HG02642 (cell line): Measurements from ENCODE around the gene ZFHX3.

Experiments
- ATAC-seq: cut with Tn5 transposase; IDR thresholded peaks from one replicate; pipeline ENCODE4 v1.9.1; 2021; ENCODE audit warnings: mild to moderate bottlenecking; ENCODE audit not compliant: unreplicated experiment, poor library complexity

The ZFHX3 gene

GRCh38 chr16:73057291-73058210, 9.6 kb upstream of the ZFHX3 start:
- peak; percentile 53 for ATAC-seq

GRCh38 chr16:73056921-73057290, 9.0 kb upstream of the ZFHX3 start:
- no peak for ATAC-seq

- ATAC-seq, result no peak
Observed at GRCh38 chr16:73056448-73056847, 8.5 kb upstream of the ZFHX3 start.

- ATAC-seq, result no peak
Observed at GRCh38 chr16:73054813-73055482, 7.0 kb upstream of the ZFHX3 start.

GRCh38 chr16:73054498-73054812, 6.5 kb upstream of the ZFHX3 start:
- ATAC-seq, result no peak

- ATAC-seq, result no peak
Observed at GRCh38 chr16:73054125-73054484, 6.2 kb upstream of the ZFHX3 start.

- no peak for ATAC-seq
Observed at GRCh38 chr16:73053364-73054124, 5.6 kb upstream of the ZFHX3 start.

GRCh38 chr16:73053038-73053363, 5.1 kb upstream of the ZFHX3 start:
- no peak for ATAC-seq

GRCh38 chr16:73052576-73052975, 4.6 kb upstream of the ZFHX3 start:
- ATAC-seq, result no peak

GRCh38 chr16:73051961-73052360, 4.0 kb upstream of the ZFHX3 start:
- no peak for ATAC-seq

- ATAC-seq, result no peak
Observed at GRCh38 chr16:73051226-73051625, 3.3 kb upstream of the ZFHX3 start.

GRCh38 chr16:73050201-73051099, 2.5 kb upstream of the ZFHX3 start:
- ATAC-seq, result no peak

GRCh38 chr16:73049511-73049910, 1.6 kb upstream of the ZFHX3 start:
- ATAC-seq, result no peak

- no peak for ATAC-seq
Observed at GRCh38 chr16:73049091-73049490, 1.2 kb upstream of the ZFHX3 start.

- ATAC-seq, result no peak
Observed at GRCh38 chr16:73048292-73049080, 558 bp upstream of the ZFHX3 start.

GRCh38 chr16:73047221-73047535, 750 bp downstream of the ZFHX3 start:
- ATAC-seq, result no peak

GRCh38 chr16:73046849-73047214, 1.1 kb downstream of the ZFHX3 start:
- ATAC-seq, result no peak

- no peak for ATAC-seq
Observed at GRCh38 chr16:73046202-73046848, 1.6 kb downstream of the ZFHX3 start.

- ATAC-seq, result no peak
Observed at GRCh38 chr16:73043828-73044467, 4.0 kb downstream of the ZFHX3 start.
